Kidney (tissue), 14 donors: ENCODE data around the gene GGT5. TPM values are rescaled to one million over a fixed set of nuclear protein-coding genes. Genes with fewer than 3 reads are reported as not detected.

Source experiments
- DNase-seq, 5 donors: peaks; one replicate each; pipeline ENCODE4 v3.0.0-alpha.2; 2013 to 2020
- FAIRE-seq: peaks from 2 replicates; lab custom pipeline; 2012; peaks lifted over from hg19 to GRCh38; lab: Jason Lieb, UNC
- H3K27ac ChIP-seq, 2 donors: one replicate each; pipeline ENCODE4 v1.7.0; 2013; ENCODE audit warnings: low read depth in 2 of 2, low read length in 2 of 2, inconsistent platforms in 1 of 2
- H3K27me3 ChIP-seq: one replicate; pipeline ENCODE4 v1.7.1; 2013; ENCODE audit warnings: low read length, inconsistent platforms; ENCODE audit not compliant: control insufficient read depth, insufficient read depth
- H3K36me3 ChIP-seq, 3 donors: one replicate each; pipeline versions ENCODE4 v1.7.0 to v1.7.1; 2013; ENCODE audit warnings: low read length in 3 of 3, control low read depth in 1 of 3, inconsistent platforms in 1 of 3; ENCODE audit not compliant: insufficient read depth in 3 of 3, control insufficient read depth in 2 of 3
- H3K4me1 ChIP-seq, 3 donors: one replicate each; pipeline versions ENCODE4 v1.7.0 to v1.7.1; 2013; ENCODE audit warnings: low read length in 3 of 3, inconsistent platforms in 1 of 3, low read depth in 1 of 3; ENCODE audit not compliant: control insufficient read depth in 2 of 3, insufficient read depth in 2 of 3
- H3K4me3 ChIP-seq, 3 donors: one replicate each; pipeline versions ENCODE4 v1.7.0 to v1.8.1; 2013; ENCODE audit warnings: low read length in 3 of 3, control low read depth in 1 of 3, inconsistent platforms in 1 of 3
- H3K9ac ChIP-seq, 3 donors: one replicate each; pipeline versions ENCODE4 v1.7.0 to v1.7.1; 2013; ENCODE audit warnings: low read length in 3 of 3, control low read depth in 1 of 3, inconsistent platforms in 1 of 3
- H3K9me3 ChIP-seq, 3 donors: one replicate each; pipeline versions ENCODE4 v1.7.0 to v1.7.1; 2013; ENCODE audit warnings: low read length in 3 of 3, control low read depth in 1 of 3, inconsistent platforms in 1 of 3; ENCODE audit not compliant: control insufficient read depth in 2 of 3, insufficient read depth in 1 of 3
- CTCF ChIP-seq: IDR thresholded peaks from 3 replicates; pipeline ENCODE4 v1.5.1; 2012; ENCODE audit warnings: mild to moderate bottlenecking, moderate library complexity, borderline replicate concordance; ENCODE audit not compliant: insufficient read depth; ENCODE audit errors: extremely low read depth
- intact Hi-C: fragments of 100-400 bp; cut with DNase I; formaldehyde crosslinking; loops from one replicate; pipeline ENCODE4 v1.11.1; 2022
- polyA plus RNA-seq: library from polyadenylated mRNA; stranded (reverse); fragments of 350-450 nt; fragmentation: Illumina TruSeq; extraction: RNeasy Lipid Tissue Mini Kit (QIAGEN cat#74804); gene quantifications from one replicate; pipeline ENCODE4 v1.2.3, GENCODE V29; 2014; ENCODE audit warnings: low read depth, low replicate concordance; ENCODE audit not compliant: insufficient read depth
- total RNA-seq: library from RNA; stranded (reverse); fragmentation: NEBNext Ultra II Directional; extraction: Animal tissue kit (Norgen Biotek cat#: 25700); gene quantifications from one replicate; pipeline ENCODE4 v1.2.1, GENCODE V29; 2021
- donor health status: control.
- donor health status: control.
- donor health status: control.
- donor health status: control.
- donor health status: control.
- donor health status: DM: yes; HTN: yes; CAD: no.
- donor health status: Normal renal cell carcinoma (clear cell type).

Gene GGT5
- total and polyA plus RNA-seq, 2 donors from 2014 or later: 63.2 to 103 TPM

GRCh38 chr22:24201681-24202614 lies 42.9 kb downstream of the GGT5 start:
- H3K9me3 ChIP-seq: no peaks in the 10 kb centered on the region
- peak in 1 of 5 donors; percentile 18 for DNase-seq

GRCh38 chr22:24200619-24201212 lies 44.2 kb downstream of the GGT5 start:
- H3K36me3 ChIP-seq: no peaks in the 10 kb centered on the region
- DNase-seq (no peak), FAIRE-seq (no peak)
- no peaks in the 10 kb centered on the region for H3K9me3 ChIP-seq
- no peak overlapping the region for H3K4me3 ChIP-seq
- intact Hi-C loops: no loop called here
- no peak overlapping the region for H3K9ac ChIP-seq
- no peaks in the 10 kb centered on the region for H3K4me1 ChIP-seq
- no peaks in the 10 kb centered on the region for H3K27me3 ChIP-seq
- TF ChIP-seq CTCF: no peak
- no peak overlapping the region for H3K27ac ChIP-seq

More at GRCh38 chr22:24201681-24202614, 42.9 kb downstream of the GGT5 start:
- no peak for FAIRE-seq
- intact Hi-C loops: no loop called here
- Histone ChIP-seq H3K27ac (no peak overlapping the region), H3K4me1 (no peaks in the 10 kb centered on the region), H3K27me3 (no peaks in the 10 kb centered on the region), H3K4me3 (no peak overlapping the region), H3K36me3 (no peaks in the 10 kb centered on the region), H3K9ac (no peak overlapping the region)
- TF ChIP-seq CTCF: no peak

- TF ChIP-seq CTCF: no peak
- no peak overlapping the region for H3K9ac ChIP-seq
- no peak overlapping the region for H3K27ac ChIP-seq
- H3K9me3 ChIP-seq: no peaks in the 10 kb centered on the region
- H3K36me3 ChIP-seq: no peaks in the 10 kb centered on the region
- intact Hi-C loops: no loop called here
- no peaks in the 10 kb centered on the region for H3K4me1 ChIP-seq
- DNase-seq (no peak), FAIRE-seq (no peak)
- H3K27me3 ChIP-seq: no peaks in the 10 kb centered on the region
- H3K4me3 ChIP-seq: no peak overlapping the region
These were observed 46.2 kb downstream of the GGT5 start for GRCh38 chr22:24198682-24199052.
